Adrenal gland (tissue), 12 donors: ENCODE measurements around the gene LRATD1. TPM values are rescaled to one million over a fixed set of nuclear protein-coding genes. Genes with fewer than 3 reads are reported as not detected.

ENCODE experiments used
- DNase-seq, 7 donors: peaks; one replicate each; pipeline ENCODE4 v3.0.0-alpha.2; 2019 to 2020
- H3K27ac ChIP-seq, 5 donors: fragments of 200-600 bp; sonication (generic) in 4 of 5; 1 replicate in 3 of 5; 2 replicates in 2 of 5; pipeline versions ENCODE4 v1.5.1 to v1.8.0; 2016 to 2020; ENCODE audit warnings: mild to moderate bottlenecking in 1 of 5
- H3K27me3 ChIP-seq: fragments of 200-600 bp; 2 replicates; pipeline ENCODE4 v1.8.0; 2021
- H3K36me3 ChIP-seq, 2 donors: fragments of 200-600 bp; replicated peaks in 1 of 2; 1 replicate in 1 of 2; 2 replicates in 1 of 2; pipeline versions ENCODE4 v1.5.1 to v1.8.0; 2018 to 2022
- H3K4me1 ChIP-seq, 2 donors: fragments of 200-600 bp; replicated peaks in 1 of 2; 1 replicate in 1 of 2; 2 replicates in 1 of 2; pipeline versions ENCODE4 v1.5.1 to v1.8.0; 2018 to 2021
- H3K4me3 ChIP-seq, 4 donors: fragments of 200-600 bp; sonication (generic) in 3 of 4; one replicate each; pipeline ENCODE4 v1.5.1; 2016 to 2018
- H3K9me3 ChIP-seq, 3 donors: fragments of 200-600 bp; sonication (generic) in 1 of 3; replicated peaks in 1 of 3; 1 replicate in 2 of 3; 2 replicates in 1 of 3; pipeline versions ENCODE4 v1.5.1 to v1.8.0; 2016 to 2021
- CTCF ChIP-seq, 6 experiments: fragments of 450-650 bp in 4 of 6; fragments of 200-600 bp in 2 of 6; sonication (generic) in 1 of 6; IDR thresholded peaks; 1 replicate in 5 of 6; 2 replicates in 1 of 6; pipeline versions ENCODE4 v1.5.1 to v1.8.0; 2016 to 2021; ENCODE audit warnings: antibody characterized with exemption in 6 of 6, mild to moderate bottlenecking in 2 of 6, moderate library complexity in 1 of 6
- POLR2A ChIP-seq, 2 donors: fragments of 450-650 bp; IDR thresholded peaks; one replicate each; pipeline ENCODE4 v1.6.1; 2017; ENCODE audit warnings: antibody characterized with exemption in 2 of 2, mild to moderate bottlenecking in 2 of 2, moderate library complexity in 1 of 2
- WGBS, 4 donors: extraction: QIAGEN DNeasy Blood & Tissue Kit in 2 of 4; methylation state at CpG; one replicate each; pipeline versions ENCODE4 v1.1.5 to v1.1.7; 2013 to 2017; 5-methylcytosine and 5-hydroxymethylcytosine counted together
- intact Hi-C, 2 donors: fragments of 100-400 bp; cut with DNase I; formaldehyde crosslinking; loops; one replicate each; pipeline versions ENCODE4 v1.14.1 to v1.15.0; 2022 to 2023
- polyA plus RNA-seq, 3 donors: library from polyadenylated mRNA; stranded (reverse); fragments of 200-250 nt in 2 of 3; fragments of 350-450 nt in 1 of 3; fragmentation: Illumina TruSeq in 1 of 3; extraction: RNeasy Lipid Tissue Mini Kit (QIAGEN cat#74804) in 1 of 3; gene quantifications; one replicate each; pipeline ENCODE4 v1.2.3, GENCODE V29; 2013 to 2014
- total RNA-seq, 9 donors: library from RNA; depleted of rRNA in 4 of 9; stranded (reverse); fragments of >200 nt in 4 of 9; fragments of 120-200 nt in 1 of 9; fragmentation: NEBNext Ultra II Directional in 1 of 9; extraction: Animal tissue kit (Norgen Biotek cat#: 25700) in 1 of 9; gene quantifications; one replicate each; pipeline versions ENCODE4 v1.1.0 to v1.2.4, GENCODE V29; 2013 to 2023
- donor health status: healthy with polysubstance abuse.
- donor health status: Bipolar disorder and iron deficiency.
- donor health status: DM: yes; HTN: yes; CAD: no.
- donor health status: DM: no; HTN: no; CAD: no.
- donor health status: DM: no; HTN: no; CAD: no.
- donor health status: DM: yes; HTN: yes; CAD: no.

Gene LRATD1
- total and polyA plus RNA-seq, 12 donors, result 1.2 to 5.0 (median 2.5) TPM

- 57 to 69% (median 62%) methylated on average over 3 of the region's 3 CpGs for WGBS, 4 donors
- DNase-seq, result no peak
- Histone ChIP-seq H3K4me1 (no peaks in the 10 kb centered on the region), H3K9me3 (no peaks in the 10 kb centered on the region), H3K27me3 (no peaks in the 10 kb centered on the region), H3K27ac (no peak overlapping the region), H3K36me3 (no peaks in the 10 kb centered on the region), H3K4me3 (no peak overlapping the region)
- intact Hi-C loops, result no loop called here
- TF ChIP-seq CTCF (IDR thresholded peaks at IDR 0.05), result no peak
Observed at GRCh38 chr2:14626873-14627272, 5.6 kb upstream of the LRATD1 start.

GRCh38 chr2:14628901-14629300 lies 3.6 kb upstream of the LRATD1 start:
- Histone ChIP-seq H3K27me3 (peaks cover 4% of the 10 kb centered on the region), H3K36me3 (no peaks in the 10 kb centered on the region), H3K9me3 (no peaks in the 10 kb centered on the region), H3K27ac (no peak overlapping the region), H3K4me1 (peaks cover 4 to 10% of the 10 kb centered on the region in 2 donors), H3K4me3 (no peak overlapping the region)
- TF ChIP-seq POLR2A (IDR thresholded peaks at IDR 0.05) (no peak), CTCF (IDR thresholded peaks at IDR 0.05) (no peak)
- WGBS, 4 donors, result 68 to 84% (median 81%) methylated on average over 2 of the region's 2 CpGs
- DNase-seq, result no peak
- intact Hi-C loops, result no loop called here

- no peak for DNase-seq
- Histone ChIP-seq H3K4me3 (peak overlapping the region in 1 of 4 donors; percentile 66), H3K27me3 (peaks cover 4% of the 10 kb centered on the region), H3K4me1 (peaks cover 7 to 16% of the 10 kb centered on the region in 2 donors), H3K9me3 (no peaks in the 10 kb centered on the region), H3K36me3 (no peaks in the 10 kb centered on the region), H3K27ac (no peak overlapping the region)
- 65 to 75% (median 72%) methylated on average over 3 of the region's 3 CpGs for WGBS, 4 donors
- TF ChIP-seq CTCF (IDR thresholded peaks at IDR 0.05) (no peak), POLR2A (IDR thresholded peaks at IDR 0.05) (no peak)
- intact Hi-C loops, result no loop called here
Observed at GRCh38 chr2:14631406-14632040, 994 bp upstream of the LRATD1 start.

GRCh38 chr2:14633061-14633460 lies 544 bp downstream of the LRATD1 start:
- Histone ChIP-seq H3K27ac (no peak overlapping the region), H3K27me3 (peaks cover 4% of the 10 kb centered on the region), H3K4me1 (peaks cover 7 to 16% of the 10 kb centered on the region in 2 donors), H3K36me3 (no peaks in the 10 kb centered on the region), H3K4me3 (peak overlapping the region in 1 of 4 donors; percentile 66), H3K9me3 (no peaks in the 10 kb centered on the region)
- no peak for TF ChIP-seq CTCF (IDR thresholded peaks at IDR 0.05)
- TF ChIP-seq POLR2A (IDR thresholded peaks at IDR 0.05), result no peak
- 7 to 16% (median 11%) methylated on average over 13 of the region's 13 CpGs for WGBS, 4 donors
- peak in 2 of 7 donors; percentile 1 to 52 for DNase-seq
- intact Hi-C loops, result no loop called here
